Neural cell (in vitro differentiated cells): ENCODE data around the gene GCNT2. TPM values are rescaled to one million over a fixed set of nuclear protein-coding genes. Genes with fewer than 3 reads are reported as not detected.
"Not testable (repeated sequence)": the region's sequence is repeated elsewhere in the genome, so short reads cannot be mapped to it uniquely, and the experiment has no call there.

Experiments
- H2AFZ ChIP-seq: fragments of 200-600, 300-800 bp; sonication (generic), shearing (Covaris generic); 2 replicates; pipeline ENCODE4 v1.6.0; 2014; ENCODE audit warnings: low read depth, mild to moderate bottlenecking, antibody characterized with exemption, low read length, moderate library complexity
- H3F3A ChIP-seq: fragments of 200-600 bp; shearing (Covaris generic); 2 replicates; pipeline ENCODE4 v1.6.1; 2016; ENCODE audit warnings: mild to moderate bottlenecking, moderate library complexity, mixed read lengths, antibody characterized with exemption, low read length; ENCODE audit not compliant: insufficient read depth, poor library complexity, severe bottlenecking
- H3K27ac ChIP-seq: fragments of 200-600, 300-800 bp; sonication (generic), shearing (Covaris generic); 2 replicates; pipeline ENCODE4 v1.5.1; 2014; ENCODE audit warnings: mild to moderate bottlenecking, low read length, moderate library complexity
- H3K27me3 ChIP-seq: fragments of 300-800, 200-600 bp; sonication (generic), shearing (Covaris generic); 2 replicates; pipeline ENCODE4 v1.6.0; 2014; ENCODE audit warnings: mild to moderate bottlenecking, low read depth, low read length, moderate library complexity; ENCODE audit not compliant: insufficient read depth
- H3K36me3 ChIP-seq: fragments of 300-800, 200-600 bp; sonication (generic), shearing (Covaris generic); 2 replicates; pipeline ENCODE4 v1.5.1; 2014; ENCODE audit warnings: mild to moderate bottlenecking, antibody characterized with exemption, low read length, moderate library complexity; ENCODE audit not compliant: insufficient read depth
- H3K4me2 ChIP-seq: fragments of 300-800, 200-600 bp; sonication (generic), shearing (Covaris generic); 2 replicates; pipeline ENCODE4 v1.6.0; 2014; ENCODE audit warnings: mild to moderate bottlenecking, low read length
- H3K4me3 ChIP-seq: fragments of 300-800, 200-600 bp; sonication (generic), shearing (Covaris generic); 2 replicates; pipeline ENCODE4 v1.5.1; 2014; ENCODE audit warnings: mild to moderate bottlenecking, low read length, moderate library complexity
- H3K79me2 ChIP-seq: fragments of 200-600 bp; shearing (Covaris generic); replicated peaks from 2 replicates; pipeline ENCODE4 v1.6.0; 2014; ENCODE audit warnings: mild to moderate bottlenecking, low read length, moderate library complexity; ENCODE audit not compliant: insufficient read depth
- H3K9ac ChIP-seq: fragments of 300-800, 200-600 bp; sonication (generic), shearing (Covaris generic); 2 replicates; pipeline ENCODE4 v1.6.1; 2016; ENCODE audit warnings: mild to moderate bottlenecking, low read length, mixed read lengths
- H3K9me2 ChIP-seq: fragments of 200-600 bp; shearing (Covaris generic); 2 replicates; pipeline ENCODE4 v1.6.1; 2016; ENCODE audit warnings: mild to moderate bottlenecking, low read length, mixed read lengths; ENCODE audit not compliant: insufficient read depth
- H3K9me3 ChIP-seq: fragments of 200-600, 300-800 bp; sonication (generic), shearing (Covaris generic); 2 replicates; pipeline ENCODE4 v1.6.1; 2016; ENCODE audit warnings: mild to moderate bottlenecking, mixed run types, low read length, moderate library complexity, mixed read lengths
- H4K20me1 ChIP-seq: fragments of 200-600 bp; shearing (Covaris generic); 2 replicates; pipeline ENCODE4 v1.6.1; 2016; ENCODE audit warnings: mild to moderate bottlenecking, mixed run types; ENCODE audit not compliant: insufficient read depth
- EP300 ChIP-seq: fragments of 450-650 bp; conservative IDR thresholded peaks from 2 replicates; pipeline ENCODE4 v1.6.1; 2014; ENCODE audit warnings: antibody characterized with exemption, mild to moderate bottlenecking, moderate library complexity; ENCODE audit not compliant: poor library complexity, severe bottlenecking
- EZH2 ChIP-seq: fragments of 200-600, 300-800 bp; shearing (Covaris generic), sonication (generic); IDR thresholded peaks from 2 replicates; pipeline ENCODE4 v1.6.1; 2014; ENCODE audit warnings: antibody characterized with exemption, low read length, borderline replicate concordance, mild to moderate bottlenecking; ENCODE audit not compliant: insufficient read depth, poor library complexity, severe bottlenecking
- MXI1 ChIP-seq: fragments of 450-650 bp; conservative IDR thresholded peaks from 2 replicates; pipeline ENCODE4 v1.6.1; 2014; ENCODE audit warnings: antibody characterized with exemption, mild to moderate bottlenecking; ENCODE audit not compliant: poor library complexity, severe bottlenecking
- POLR2AphosphoS5 ChIP-seq: IDR thresholded peaks from 2 replicates; pipeline ENCODE4 v1.6.1; 2012
- RAD21 ChIP-seq: fragments of 450-650 bp; conservative IDR thresholded peaks from 2 replicates; pipeline ENCODE4 v1.6.1; 2014; ENCODE audit warnings: antibody characterized with exemption, mild to moderate bottlenecking, moderate library complexity
- SMC3 ChIP-seq: fragments of 450-650 bp; conservative IDR thresholded peaks from 2 replicates; pipeline ENCODE4 v1.6.1; 2014; ENCODE audit warnings: antibody characterized with exemption, mild to moderate bottlenecking, moderate library complexity; ENCODE audit not compliant: poor library complexity
- TAF1 ChIP-seq: IDR thresholded peaks from 2 replicates; pipeline ENCODE4 v1.6.1; 2012; ENCODE audit warnings: low read depth
- polyA plus RNA-seq: library from polyadenylated mRNA; depleted of rRNA; stranded (reverse); fragments of >200 nt; gene quantifications from 2 replicates; pipeline ENCODE4 v1.2.3, GENCODE V29; 2014
- TF ChIP-seq, protein P1 (sequence below): fragments of 450-650 bp; IDR thresholded peaks from 2 replicates; pipeline ENCODE4 v1.5.1; 2014; ENCODE audit warnings: antibody characterized with exemption, mild to moderate bottlenecking, moderate library complexity; ENCODE audit not compliant: poor library complexity, severe bottlenecking
- TF ChIP-seq, protein P2 (sequence below): IDR thresholded peaks from 2 replicates; pipeline ENCODE4 v1.6.1; 2012; ENCODE audit warnings: borderline replicate concordance

Gene GCNT2
- polyA plus RNA-seq, 1 donor from 2014 or later, result 9.4 TPM

DNA sequence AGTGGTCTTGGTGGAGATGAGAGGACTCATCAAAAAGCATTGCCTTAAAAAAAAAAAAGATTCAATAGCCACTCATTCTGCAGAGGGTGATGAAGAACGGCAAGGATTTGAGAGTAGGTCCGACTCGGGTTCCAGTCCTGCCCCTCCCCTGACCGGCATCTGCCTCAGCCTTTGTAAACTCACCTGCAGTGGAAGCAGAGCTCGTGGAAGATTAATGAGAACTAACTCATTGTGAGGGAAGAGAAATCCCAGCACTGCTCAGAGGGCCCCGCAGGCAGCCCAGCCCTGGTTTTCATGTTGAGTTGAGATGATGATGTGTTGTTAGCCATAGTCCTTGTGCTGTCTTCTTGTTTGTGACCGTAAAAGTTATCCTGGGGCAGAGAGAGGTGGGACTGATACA is 59.4 kb downstream of the GCNT2 start:
- no peaks in the 10 kb centered on the region for H3F3A ChIP-seq
- H3K36me3 ChIP-seq, result no peaks in the 10 kb centered on the region
- no peak overlapping the region for H2AFZ ChIP-seq
- no peak overlapping the region for H3K4me2 ChIP-seq
- H3K9me3 ChIP-seq, result no peaks in the 10 kb centered on the region
- H3K4me3 ChIP-seq, result no peak overlapping the region
- TF ChIP-seq EP300, result no peak
- TF ChIP-seq SMC3, result no peak
- TF ChIP-seq EZH2, result no peak
- TF ChIP-seq TAF1, result no peak
- TF ChIP-seq, protein P1, sequence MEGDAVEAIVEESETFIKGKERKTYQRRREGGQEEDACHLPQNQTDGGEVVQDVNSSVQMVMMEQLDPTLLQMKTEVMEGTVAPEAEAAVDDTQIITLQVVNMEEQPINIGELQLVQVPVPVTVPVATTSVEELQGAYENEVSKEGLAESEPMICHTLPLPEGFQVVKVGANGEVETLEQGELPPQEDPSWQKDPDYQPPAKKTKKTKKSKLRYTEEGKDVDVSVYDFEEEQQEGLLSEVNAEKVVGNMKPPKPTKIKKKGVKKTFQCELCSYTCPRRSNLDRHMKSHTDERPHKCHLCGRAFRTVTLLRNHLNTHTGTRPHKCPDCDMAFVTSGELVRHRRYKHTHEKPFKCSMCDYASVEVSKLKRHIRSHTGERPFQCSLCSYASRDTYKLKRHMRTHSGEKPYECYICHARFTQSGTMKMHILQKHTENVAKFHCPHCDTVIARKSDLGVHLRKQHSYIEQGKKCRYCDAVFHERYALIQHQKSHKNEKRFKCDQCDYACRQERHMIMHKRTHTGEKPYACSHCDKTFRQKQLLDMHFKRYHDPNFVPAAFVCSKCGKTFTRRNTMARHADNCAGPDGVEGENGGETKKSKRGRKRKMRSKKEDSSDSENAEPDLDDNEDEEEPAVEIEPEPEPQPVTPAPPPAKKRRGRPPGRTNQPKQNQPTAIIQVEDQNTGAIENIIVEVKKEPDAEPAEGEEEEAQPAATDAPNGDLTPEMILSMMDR, result no peak
- no peak for TF ChIP-seq RAD21
- no peak for TF ChIP-seq POLR2AphosphoS5
- TF ChIP-seq, protein P2, sequence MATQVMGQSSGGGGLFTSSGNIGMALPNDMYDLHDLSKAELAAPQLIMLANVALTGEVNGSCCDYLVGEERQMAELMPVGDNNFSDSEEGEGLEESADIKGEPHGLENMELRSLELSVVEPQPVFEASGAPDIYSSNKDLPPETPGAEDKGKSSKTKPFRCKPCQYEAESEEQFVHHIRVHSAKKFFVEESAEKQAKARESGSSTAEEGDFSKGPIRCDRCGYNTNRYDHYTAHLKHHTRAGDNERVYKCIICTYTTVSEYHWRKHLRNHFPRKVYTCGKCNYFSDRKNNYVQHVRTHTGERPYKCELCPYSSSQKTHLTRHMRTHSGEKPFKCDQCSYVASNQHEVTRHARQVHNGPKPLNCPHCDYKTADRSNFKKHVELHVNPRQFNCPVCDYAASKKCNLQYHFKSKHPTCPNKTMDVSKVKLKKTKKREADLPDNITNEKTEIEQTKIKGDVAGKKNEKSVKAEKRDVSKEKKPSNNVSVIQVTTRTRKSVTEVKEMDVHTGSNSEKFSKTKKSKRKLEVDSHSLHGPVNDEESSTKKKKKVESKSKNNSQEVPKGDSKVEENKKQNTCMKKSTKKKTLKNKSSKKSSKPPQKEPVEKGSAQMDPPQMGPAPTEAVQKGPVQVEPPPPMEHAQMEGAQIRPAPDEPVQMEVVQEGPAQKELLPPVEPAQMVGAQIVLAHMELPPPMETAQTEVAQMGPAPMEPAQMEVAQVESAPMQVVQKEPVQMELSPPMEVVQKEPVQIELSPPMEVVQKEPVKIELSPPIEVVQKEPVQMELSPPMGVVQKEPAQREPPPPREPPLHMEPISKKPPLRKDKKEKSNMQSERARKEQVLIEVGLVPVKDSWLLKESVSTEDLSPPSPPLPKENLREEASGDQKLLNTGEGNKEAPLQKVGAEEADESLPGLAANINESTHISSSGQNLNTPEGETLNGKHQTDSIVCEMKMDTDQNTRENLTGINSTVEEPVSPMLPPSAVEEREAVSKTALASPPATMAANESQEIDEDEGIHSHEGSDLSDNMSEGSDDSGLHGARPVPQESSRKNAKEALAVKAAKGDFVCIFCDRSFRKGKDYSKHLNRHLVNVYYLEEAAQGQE, result no peak
- no peak for TF ChIP-seq MXI1
- no peaks in the 10 kb centered on the region for H3K9me2 ChIP-seq
- H3K27me3 ChIP-seq, result no peaks in the 10 kb centered on the region
- no peaks in the 10 kb centered on the region for H3K79me2 ChIP-seq
- H3K27ac ChIP-seq, result no peak overlapping the region
- H3K9ac ChIP-seq, result no peak overlapping the region
- H4K20me1 ChIP-seq, result no peaks in the 10 kb centered on the region

DNA sequence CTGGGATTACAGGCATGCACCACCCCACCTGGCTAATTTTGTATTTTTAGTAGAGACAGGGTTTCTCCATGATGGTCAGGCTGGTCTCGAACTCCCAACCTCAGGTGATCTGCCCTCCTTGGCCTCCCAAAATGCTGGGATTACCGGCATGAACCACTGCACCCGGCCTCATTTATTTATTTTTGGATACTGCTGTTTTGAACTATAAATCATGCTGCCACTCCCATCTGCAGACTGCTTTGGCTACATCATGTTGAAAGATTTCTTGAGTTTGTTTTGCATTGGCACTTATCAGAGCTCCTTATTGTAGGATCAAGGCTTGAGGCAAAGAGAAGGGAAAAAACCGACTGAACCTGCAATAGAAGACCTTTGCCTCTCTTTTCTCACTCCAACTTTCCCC is 60.3 kb downstream of the GCNT2 start:
- H3K9me2 ChIP-seq, H3K27me3 ChIP-seq, H3K9me3 ChIP-seq, H2AFZ ChIP-seq, H3K4me2 ChIP-seq, H3K27ac ChIP-seq, H3K79me2 ChIP-seq, H4K20me1 ChIP-seq, H3F3A ChIP-seq, H3K9ac ChIP-seq, H3K4me3 ChIP-seq, H3K36me3 ChIP-seq: not testable (repeated sequence)
